ENCODE data around the gene NBPF1.
"Not testable (repeated sequence)": the region's sequence is repeated elsewhere in the genome, so short reads cannot be mapped to it uniquely, and the experiment has no call there.

The NBPF1 gene

GRCh38 chr1:16605532-16606505, 7.5 kb downstream of the NBPF1 start:
- no peak for DNase-seq

- DNase-seq, result no peak
Measured at GRCh38 chr1:16605213-16605525, 8.2 kb downstream of the NBPF1 start.

DNA sequence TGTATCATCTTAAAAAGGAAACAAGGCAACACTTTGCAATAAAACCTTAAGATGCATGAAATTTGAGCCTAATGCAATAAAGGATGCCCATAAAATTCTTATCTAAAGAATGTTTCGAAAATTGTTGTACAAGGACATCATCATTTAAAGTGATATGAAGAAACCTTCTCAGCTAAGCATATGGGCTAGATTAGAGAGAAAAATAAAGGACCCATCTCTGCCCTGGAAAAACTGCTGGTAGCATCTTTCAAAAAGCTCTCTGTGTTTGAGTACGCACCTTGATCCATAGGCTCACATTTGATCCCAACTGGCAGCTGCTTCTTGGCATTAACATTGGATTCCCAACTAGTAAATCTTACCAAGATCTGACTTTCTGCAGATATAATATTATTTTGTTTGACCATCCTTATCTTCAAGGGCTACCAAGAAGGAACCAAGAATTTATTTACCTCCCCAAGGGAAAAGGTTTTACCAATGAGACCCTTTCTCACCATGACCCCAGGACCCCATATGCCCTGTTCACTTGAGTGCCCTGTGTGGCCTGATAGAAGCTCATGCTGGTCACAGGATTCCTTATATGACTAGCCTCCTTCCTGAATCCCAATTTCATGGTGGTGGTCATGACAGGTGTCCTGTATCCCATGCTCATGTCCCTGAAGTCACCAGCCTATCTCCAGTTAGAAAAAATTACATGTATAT, 8.7 kb downstream of the NBPF1 start:
- not testable (repeated sequence) for DNase-seq

- not testable (repeated sequence) for DNase-seq
Measured at GRCh38 chr1:16603623-16604022, 9.7 kb downstream of the NBPF1 start.

DNA sequence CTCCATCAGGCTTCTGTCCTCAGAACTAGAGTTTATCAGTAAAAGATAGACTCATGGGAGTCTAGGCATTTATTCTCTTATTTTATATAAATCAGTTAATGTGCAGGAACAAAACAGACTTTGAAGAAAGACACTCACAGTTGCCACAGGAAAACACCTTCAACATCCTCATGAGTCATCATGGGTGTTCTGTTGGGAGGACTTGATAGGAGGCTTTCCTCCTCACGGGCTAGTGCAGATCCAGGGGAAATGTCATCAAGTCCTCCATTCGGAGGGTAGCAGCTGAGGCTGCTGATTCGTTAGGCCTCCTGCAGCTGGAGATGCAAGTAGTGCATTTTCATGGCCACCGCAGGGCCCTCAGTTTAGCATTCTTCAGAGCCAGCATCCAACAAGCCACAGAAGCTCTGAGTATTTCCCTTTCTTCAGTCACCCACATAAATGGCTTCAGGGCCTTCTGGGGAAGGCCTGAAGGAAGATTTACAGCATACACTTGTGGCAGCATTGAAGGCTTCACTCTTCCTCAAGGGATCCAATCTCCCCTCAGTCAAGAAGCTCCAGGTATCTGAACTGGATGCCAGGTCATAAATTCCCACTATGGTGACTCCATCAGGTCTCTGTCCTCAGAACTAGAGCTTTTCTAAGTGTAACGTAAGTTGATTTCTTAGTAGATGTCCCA, 10.9 kb downstream of the NBPF1 start:
- DNase-seq, result not testable (repeated sequence)

DNA sequence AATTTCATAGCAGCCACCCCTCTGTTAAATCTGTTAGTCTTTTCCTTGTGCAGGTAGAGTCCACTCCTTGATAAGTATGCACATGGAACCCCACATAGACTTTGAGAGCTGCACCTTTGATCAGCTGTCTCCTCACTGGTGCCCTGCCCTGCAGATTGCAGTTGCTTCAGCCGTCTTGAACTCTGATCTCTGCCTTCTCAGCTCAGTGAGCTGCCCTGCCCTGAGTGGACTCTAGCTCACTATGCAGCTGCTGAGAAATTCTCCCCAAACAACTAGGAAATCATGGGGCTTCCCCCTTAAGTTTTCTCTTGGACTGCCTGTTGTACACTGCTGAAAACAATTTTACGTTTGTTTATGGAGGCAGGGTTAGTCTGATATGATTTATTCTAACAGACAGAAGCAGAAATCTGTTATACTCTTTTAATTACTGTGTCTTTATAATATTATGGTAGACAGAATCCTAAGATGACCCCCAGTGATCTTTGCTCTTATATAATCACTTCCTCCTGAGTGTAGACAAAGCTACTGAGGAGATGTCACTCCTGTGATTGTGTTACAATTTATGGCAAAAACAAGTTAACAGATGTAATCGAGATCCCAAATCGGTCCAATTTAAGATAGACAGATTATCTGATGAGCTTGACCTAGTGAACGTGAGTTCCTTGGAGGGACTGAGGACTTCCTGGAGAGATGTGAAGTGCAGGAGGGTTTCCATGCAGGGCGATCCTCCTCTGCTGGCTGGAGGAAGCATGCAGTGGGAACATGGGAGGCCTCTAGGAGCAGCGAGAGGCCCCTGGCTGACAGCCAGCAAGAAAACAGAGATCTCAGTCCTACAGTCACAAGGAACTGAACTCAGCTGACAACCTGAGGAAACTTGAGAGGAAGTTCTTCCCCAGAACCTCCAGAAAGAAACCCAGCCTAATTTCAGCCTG, 12.2 kb downstream of the NBPF1 start:
- DNase-seq, result not testable (repeated sequence)

DNA sequence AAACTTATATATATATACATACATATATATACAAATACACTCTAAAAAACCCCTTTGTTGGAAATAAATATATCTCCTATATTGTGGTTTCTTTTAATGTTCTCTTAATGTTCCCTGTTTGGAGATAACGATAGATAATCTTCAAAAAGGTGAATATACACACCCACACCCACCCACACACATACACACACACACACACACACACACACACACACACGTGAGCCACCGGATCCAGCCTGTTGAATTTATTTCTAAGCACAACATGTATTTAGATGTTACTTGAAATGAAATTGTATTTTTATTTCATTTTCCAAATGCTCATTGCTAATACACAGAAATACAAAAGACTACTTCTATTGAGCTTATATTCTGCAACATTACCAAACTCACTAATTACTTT, 14.0 kb downstream of the NBPF1 start:
- DNase-seq, result not testable (repeated sequence)

- not testable (repeated sequence) for DNase-seq
Measured at GRCh38 chr1:16595216-16595615, 18.1 kb downstream of the NBPF1 start.

- DNase-seq, result not testable (repeated sequence)
Measured at GRCh38 chr1:16591845-16592244, 21.5 kb downstream of the NBPF1 start.

GRCh38 chr1:16588081-16588480, 25.3 kb downstream of the NBPF1 start:
- not testable (repeated sequence) for DNase-seq

DNA sequence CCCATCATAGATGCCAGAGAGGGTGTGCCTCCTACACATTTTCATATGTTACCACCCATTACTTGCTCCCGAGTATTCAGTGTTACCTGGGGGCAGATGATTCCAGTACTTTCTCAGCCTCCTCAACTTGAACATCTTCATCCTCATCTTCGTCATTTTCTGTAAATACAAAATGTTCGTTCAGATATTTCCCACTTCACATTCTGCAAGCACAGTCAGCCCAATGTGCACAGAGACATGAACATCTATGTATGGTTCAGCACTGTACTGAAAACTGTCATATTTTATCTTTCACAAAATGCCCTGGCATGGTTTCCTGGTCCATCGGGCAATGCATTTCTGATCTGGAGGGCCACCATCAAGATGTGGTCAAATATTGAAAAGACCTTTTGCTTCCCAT, 25.7 kb downstream of the NBPF1 start:
- not testable (repeated sequence) for DNase-seq

DNA sequence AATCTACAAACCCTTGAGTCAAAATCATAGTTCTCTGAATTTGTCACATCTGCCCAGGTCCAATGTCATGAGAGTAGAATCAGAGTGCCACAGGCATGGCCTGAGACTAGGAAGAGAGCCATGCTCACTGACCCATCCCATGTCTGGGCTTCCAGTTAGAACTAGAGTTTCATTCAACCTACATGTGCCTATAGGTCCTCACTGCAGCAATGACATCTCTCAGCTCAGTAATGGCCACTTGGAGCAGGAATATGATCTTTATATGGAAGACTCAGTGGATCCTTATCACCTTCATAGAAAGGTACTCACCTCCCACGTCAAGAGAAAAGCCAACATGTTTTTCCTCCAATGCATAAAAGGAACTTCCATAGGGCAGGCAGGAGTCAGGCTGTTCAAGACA, 48.0 kb downstream of the NBPF1 start:
- not testable (repeated sequence) for DNase-seq

DNA sequence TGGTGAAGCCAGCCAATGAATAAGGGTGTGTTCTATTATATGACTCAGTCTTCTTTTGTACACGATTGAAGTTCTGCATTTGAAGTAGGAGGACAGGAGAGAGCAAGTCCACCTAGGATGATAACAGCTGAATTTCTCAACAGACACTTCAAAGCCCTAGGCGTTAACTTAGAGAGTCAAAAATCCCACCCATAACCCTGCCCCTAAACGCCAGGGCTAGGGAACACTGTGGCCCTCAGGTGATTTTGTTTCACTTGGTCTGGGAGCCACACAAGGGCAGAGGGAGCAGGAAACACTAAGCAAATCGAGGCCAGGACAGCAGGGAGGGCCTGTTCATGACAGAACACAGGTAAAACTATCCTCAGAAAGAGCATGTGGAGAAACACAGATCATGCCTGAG, 52.3 kb downstream of the NBPF1 start:
- not testable (repeated sequence) for DNase-seq

- DNase-seq, result not testable (repeated sequence)
Measured at GRCh38 chr1:16560498-16560897, 52.9 kb downstream of the NBPF1 start.

- not testable (repeated sequence) for DNase-seq
Measured at GRCh38 chr1:16559688-16560087, 53.7 kb downstream of the NBPF1 start.

DNA sequence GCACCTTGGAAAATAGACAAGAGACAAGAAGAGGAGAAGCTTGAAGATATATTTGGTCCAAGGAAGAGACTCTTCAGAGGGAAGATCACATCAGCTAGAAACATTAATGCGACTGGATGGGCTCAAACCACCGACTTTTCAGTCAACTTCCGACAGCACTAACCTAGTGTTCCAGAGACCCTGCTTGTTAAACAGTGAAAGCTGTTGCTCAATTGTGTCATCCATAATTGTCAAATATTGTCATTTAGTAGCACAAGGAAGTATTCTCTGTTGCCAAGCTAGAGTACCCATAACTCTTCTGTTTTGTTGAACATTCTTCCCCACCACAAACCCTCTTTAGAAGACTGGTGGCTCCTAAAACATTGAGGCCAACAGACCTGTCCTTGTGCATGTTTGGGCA, 56.3 kb downstream of the NBPF1 start:
- not testable (repeated sequence) for DNase-seq

DNA sequence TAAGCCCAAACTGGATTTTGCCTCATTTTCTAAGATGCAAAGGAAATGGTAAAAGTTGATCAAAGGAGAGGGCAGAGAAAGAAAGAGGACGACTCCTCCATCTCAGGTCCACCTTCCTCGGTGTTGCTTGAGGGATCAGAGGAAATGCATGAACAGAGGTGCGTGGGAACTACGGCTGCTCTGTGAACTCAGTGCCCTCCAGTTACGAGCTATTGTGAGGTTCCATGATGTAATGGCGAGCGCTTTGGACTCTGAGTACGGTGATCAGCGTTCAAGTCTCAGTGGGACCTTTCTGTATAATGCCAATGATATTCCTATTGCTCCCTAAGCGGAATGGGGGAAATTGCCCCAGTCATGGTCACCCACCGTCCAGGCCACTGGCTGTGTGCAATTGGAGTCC, 60.1 kb downstream of the NBPF1 start:
- DNase-seq, result not testable (repeated sequence)

- not testable (repeated sequence) for DNase-seq
Measured at GRCh38 chr1:16550212-16550918, 63.0 kb downstream of the NBPF1 start.

DNA sequence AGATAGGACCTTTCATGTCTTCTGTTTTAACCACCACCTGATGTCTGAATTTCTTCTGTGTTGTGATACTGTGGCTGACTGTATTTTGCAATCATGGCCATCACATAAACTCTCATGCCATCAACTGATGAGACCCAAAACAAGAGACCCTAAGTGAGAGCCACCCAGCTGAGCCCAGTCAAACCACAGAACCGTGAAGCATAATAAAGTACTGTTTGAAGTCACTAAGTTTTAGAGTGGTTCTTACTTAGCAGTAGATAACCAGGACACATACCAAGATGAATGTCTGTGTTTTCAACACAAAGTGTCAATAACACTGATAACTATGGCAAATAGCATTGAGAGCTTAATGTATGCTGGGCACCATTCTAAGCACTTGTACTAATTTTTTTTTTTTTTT, 63.8 kb downstream of the NBPF1 start:
- not testable (repeated sequence) for DNase-seq

GRCh38 chr1:16547502-16548241, 65.7 kb downstream of the NBPF1 start:
- not testable (repeated sequence) for DNase-seq

DNA sequence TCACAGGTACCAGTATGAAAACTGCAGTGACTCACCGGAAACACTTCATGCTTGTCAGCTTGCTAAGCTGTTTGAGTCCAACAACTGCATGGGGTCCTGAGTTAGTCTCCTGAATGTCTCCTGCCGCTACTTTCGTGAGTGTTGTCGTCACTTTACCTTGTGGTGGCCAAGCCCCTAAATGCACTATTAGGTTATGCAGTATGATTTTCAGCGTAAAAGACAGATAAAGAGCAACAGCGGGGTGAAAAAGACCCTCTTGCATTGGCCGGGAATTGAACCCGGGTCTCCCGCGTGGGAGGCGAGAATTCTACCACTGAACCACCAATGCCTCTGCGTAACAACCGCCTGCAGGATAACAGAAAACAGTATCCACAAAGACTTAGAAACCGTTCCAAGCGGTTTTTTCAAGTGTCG, 67.7 kb downstream of the NBPF1 start:
- DNase-seq, result not testable (repeated sequence)
